ENCODE data around the gene C6orf132.

DNA sequence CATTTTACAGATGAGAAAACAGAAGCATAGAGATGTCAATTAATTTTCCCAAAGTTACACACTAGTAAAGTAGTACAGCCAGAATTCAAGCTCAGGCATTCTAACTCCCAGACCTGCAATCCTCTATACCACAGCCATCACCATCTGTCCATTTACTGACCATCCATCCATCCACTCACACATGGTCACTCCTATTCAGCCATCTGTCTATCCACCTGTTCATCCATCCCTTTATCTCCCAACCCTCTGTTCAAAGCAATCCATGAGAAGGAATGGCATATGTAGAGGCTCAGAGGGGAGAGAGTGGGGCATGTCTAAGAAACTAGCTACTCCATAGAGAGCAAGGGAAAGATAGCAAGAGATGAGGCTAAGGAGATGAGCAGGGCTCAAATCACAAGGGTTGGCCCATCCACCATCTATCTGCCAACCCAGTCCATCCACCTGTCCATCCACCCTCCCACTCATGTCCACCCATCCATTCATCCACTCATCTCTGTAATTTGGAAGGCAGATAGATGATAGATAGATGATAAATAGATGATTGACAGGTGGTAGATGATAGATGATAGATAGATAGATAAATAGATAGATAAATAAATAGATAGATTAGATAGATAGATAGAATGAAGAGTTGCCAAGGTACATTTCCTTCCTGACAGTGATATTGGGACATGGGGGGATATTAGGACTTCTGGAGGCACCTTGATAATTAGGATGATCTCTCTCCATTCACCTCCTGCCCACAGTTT is 12.2 kb upstream of the C6orf132 start:
- no peak for TF ChIP-seq ZNF37A (tag by site-specific recombination; IDR thresholded peaks at IDR 0.05)
- no peak for TF ChIP-seq CTCF (tag by site-specific recombination; IDR thresholded peaks at IDR 0.05)
- TF ChIP-seq, protein P1, sequence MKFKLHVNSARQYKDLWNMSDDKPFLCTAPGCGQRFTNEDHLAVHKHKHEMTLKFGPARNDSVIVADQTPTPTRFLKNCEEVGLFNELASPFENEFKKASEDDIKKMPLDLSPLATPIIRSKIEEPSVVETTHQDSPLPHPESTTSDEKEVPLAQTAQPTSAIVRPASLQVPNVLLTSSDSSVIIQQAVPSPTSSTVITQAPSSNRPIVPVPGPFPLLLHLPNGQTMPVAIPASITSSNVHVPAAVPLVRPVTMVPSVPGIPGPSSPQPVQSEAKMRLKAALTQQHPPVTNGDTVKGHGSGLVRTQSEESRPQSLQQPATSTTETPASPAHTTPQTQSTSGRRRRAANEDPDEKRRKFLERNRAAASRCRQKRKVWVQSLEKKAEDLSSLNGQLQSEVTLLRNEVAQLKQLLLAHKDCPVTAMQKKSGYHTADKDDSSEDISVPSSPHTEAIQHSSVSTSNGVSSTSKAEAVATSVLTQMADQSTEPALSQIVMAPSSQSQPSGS (tag by site-specific recombination; IDR thresholded peaks at IDR 0.05; ENCODE audit: low read depth), result no peak
